Gastrocnemius medialis (tissue), 4 donors: Measurements from ENCODE around the gene RNU6-1.

ENCODE experiments used
- CTCF ChIP-seq, 5 experiments: fragments of 450-650 bp in 3 of 5; fragments of 200-600 bp in 2 of 5; sonication (generic) in 2 of 5; IDR thresholded peaks in 4 of 5; conservative IDR thresholded peaks in 1 of 5; 1 replicate in 4 of 5; 2 replicates in 1 of 5; pipeline ENCODE4 v1.5.1; 2016 to 2019; ENCODE audit warnings: antibody characterized with exemption in 5 of 5, mild to moderate bottlenecking in 3 of 5, moderate library complexity in 3 of 5
- POLR2A ChIP-seq, 2 donors: fragments of 450-650 bp; IDR thresholded peaks; one replicate each; pipeline ENCODE4 v1.6.1; 2017; ENCODE audit warnings: antibody characterized with exemption in 2 of 2, mild to moderate bottlenecking in 2 of 2, moderate library complexity in 2 of 2

GRCh38 chr15:67862750-67863441, 23.1 kb upstream of the RNU6-1 start:
- no peak for TF ChIP-seq CTCF (IDR thresholded peaks at IDR 0.05 in 4 of 5, conservative IDR thresholded peaks at IDR 0.05 in 1 of 5)
- TF ChIP-seq POLR2A (IDR thresholded peaks at IDR 0.05): no peak
